ENCODE measurements around the gene TASP1. TPM values are rescaled to one million over a fixed set of nuclear protein-coding genes. Genes with fewer than 3 reads are reported as not detected.

TASP1 gene
- total and polyA plus RNA-seq, 4 donors = 2.5 to 10.0 (median 4.7) TPM

- Histone ChIP-seq H3K27ac (ENCODE audit: low read depth in 1 of 2, low read length in 2 of 2) (no peak overlapping the region), H3K9ac (ENCODE audit: low read depth in 1 of 2, low read length in 2 of 2) (no peak overlapping the region), H3K27me3 (ENCODE audit: control insufficient read depth in 4 of 4, insufficient read depth in 4 of 4, low read length in 3 of 4) (no peaks in the 10 kb centered on the region), H3K36me3 (ENCODE audit: control insufficient read depth in 4 of 4, insufficient read depth in 3 of 4, low read depth in 1 of 4, low read length in 3 of 4) (peaks cover 0 to 4% (median 2%) of the 10 kb centered on the region in 4 donors), H3K4me3 (ENCODE audit: low read depth in 1 of 3, low read length in 3 of 3) (no peak overlapping the region), H3K4me1 (ENCODE audit: control insufficient read depth in 4 of 4, insufficient read depth in 4 of 4, low read length in 3 of 4) (no peaks in the 10 kb centered on the region), H3K9me3 (ENCODE audit: control insufficient read depth in 4 of 4, low read length in 3 of 4) (no peaks in the 10 kb centered on the region)
- WGBS = 88% methylated on average over 3 of the region's 3 CpGs
- no peak for DNase-seq (ENCODE audit: low spot score)
- no peak for TF ChIP-seq YY1 (IDR thresholded peaks at IDR 0.05)
- no peak for TF ChIP-seq SP1 (IDR thresholded peaks at IDR 0.05)
- TF ChIP-seq HNF4A (conservative IDR thresholded peaks at IDR 0.05) = no peak
- TF ChIP-seq FOXA1 (IDR thresholded peaks at IDR 0.05) = no peak
- no peak for TF ChIP-seq ZBTB33 (IDR thresholded peaks at IDR 0.05)
- no peak for TF ChIP-seq CTCF (IDR thresholded peaks at IDR 0.05; ENCODE audit: low read depth, low read length, missing input control)
- no peak for TF ChIP-seq JUND (IDR thresholded peaks at IDR 0.05)
- no peak for TF ChIP-seq EGR1 (IDR thresholded peaks at IDR 0.05; ENCODE audit: low read depth in 2 of 2)
- TF ChIP-seq RAD21 (IDR thresholded peaks at IDR 0.05) = no peak
- TF ChIP-seq RXRA (IDR thresholded peaks at IDR 0.05) = no peak
- TF ChIP-seq HNF4G (IDR thresholded peaks at IDR 0.05) = no peak
These were observed 57.3 kb downstream of the TASP1 start for GRCh38 chr20:13581451-13581850.

- no peak for TF ChIP-seq MAX (IDR thresholded peaks at IDR 0.05)
- no peak for TF ChIP-seq JUND (IDR thresholded peaks at IDR 0.05)
- TF ChIP-seq YY1 (IDR thresholded peaks at IDR 0.05) = no peak
- no peak for TF ChIP-seq ZBTB33 (IDR thresholded peaks at IDR 0.05)
- TF ChIP-seq HNF4G (IDR thresholded peaks at IDR 0.05) = no peak
- TF ChIP-seq EGR1 (IDR thresholded peaks at IDR 0.05; ENCODE audit: low read depth in 2 of 2) = no peak
- no peak for TF ChIP-seq RAD21 (IDR thresholded peaks at IDR 0.05)
- TF ChIP-seq GABPA (IDR thresholded peaks at IDR 0.05 in 1 of 2, conservative IDR thresholded peaks at IDR 0.05 in 1 of 2) = no peak
- no peak for TF ChIP-seq HNF4A (conservative IDR thresholded peaks at IDR 0.05)
- no peak for TF ChIP-seq TAF1 (conservative IDR thresholded peaks at IDR 0.05)
- no peak for TF ChIP-seq REST (IDR thresholded peaks at IDR 0.05)
- no peak for TF ChIP-seq FOXA2 (IDR thresholded peaks at IDR 0.05)
- no peak for TF ChIP-seq FOXA1 (IDR thresholded peaks at IDR 0.05)
- H3K27me3 ChIP-seq (ENCODE audit: control insufficient read depth in 4 of 4, insufficient read depth in 4 of 4, low read length in 3 of 4) = no peaks in the 10 kb centered on the region
- H3K36me3 ChIP-seq (ENCODE audit: control insufficient read depth in 4 of 4, insufficient read depth in 3 of 4, low read depth in 1 of 4, low read length in 3 of 4) = peaks cover 0 to 2% (median 0%) of the 10 kb centered on the region in 4 donors
- no peak overlapping the region for H3K4me3 ChIP-seq (ENCODE audit: low read depth in 1 of 3, low read length in 3 of 3)
- H3K9ac ChIP-seq (ENCODE audit: low read depth in 1 of 2, low read length in 2 of 2) = no peak overlapping the region
- H3K9me3 ChIP-seq (ENCODE audit: control insufficient read depth in 4 of 4, low read length in 3 of 4) = no peaks in the 10 kb centered on the region
- H3K27ac ChIP-seq (ENCODE audit: low read depth in 1 of 2, low read length in 2 of 2) = no peak overlapping the region
- H3K4me1 ChIP-seq (ENCODE audit: control insufficient read depth in 4 of 4, insufficient read depth in 4 of 4, low read length in 3 of 4) = no peaks in the 10 kb centered on the region
- no peak for DNase-seq (ENCODE audit: low spot score)
- WGBS = 83% methylated on average over 5 of the region's 5 CpGs
These were observed 58.0 kb downstream of the TASP1 start for GRCh38 chr20:13580707-13581106.
